ENCODE measurements around the gene RPS6KL1.

Gene RPS6KL1, protein sequence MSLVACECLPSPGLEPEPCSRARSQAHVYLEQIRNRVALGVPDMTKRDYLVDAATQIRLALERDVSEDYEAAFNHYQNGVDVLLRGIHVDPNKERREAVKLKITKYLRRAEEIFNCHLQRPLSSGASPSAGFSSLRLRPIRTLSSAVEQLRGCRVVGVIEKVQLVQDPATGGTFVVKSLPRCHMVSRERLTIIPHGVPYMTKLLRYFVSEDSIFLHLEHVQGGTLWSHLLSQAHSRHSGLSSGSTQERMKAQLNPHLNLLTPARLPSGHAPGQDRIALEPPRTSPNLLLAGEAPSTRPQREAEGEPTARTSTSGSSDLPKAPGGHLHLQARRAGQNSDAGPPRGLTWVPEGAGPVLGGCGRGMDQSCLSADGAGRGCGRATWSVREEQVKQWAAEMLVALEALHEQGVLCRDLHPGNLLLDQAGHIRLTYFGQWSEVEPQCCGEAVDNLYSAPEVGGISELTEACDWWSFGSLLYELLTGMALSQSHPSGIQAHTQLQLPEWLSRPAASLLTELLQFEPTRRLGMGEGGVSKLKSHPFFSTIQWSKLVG

DNA sequence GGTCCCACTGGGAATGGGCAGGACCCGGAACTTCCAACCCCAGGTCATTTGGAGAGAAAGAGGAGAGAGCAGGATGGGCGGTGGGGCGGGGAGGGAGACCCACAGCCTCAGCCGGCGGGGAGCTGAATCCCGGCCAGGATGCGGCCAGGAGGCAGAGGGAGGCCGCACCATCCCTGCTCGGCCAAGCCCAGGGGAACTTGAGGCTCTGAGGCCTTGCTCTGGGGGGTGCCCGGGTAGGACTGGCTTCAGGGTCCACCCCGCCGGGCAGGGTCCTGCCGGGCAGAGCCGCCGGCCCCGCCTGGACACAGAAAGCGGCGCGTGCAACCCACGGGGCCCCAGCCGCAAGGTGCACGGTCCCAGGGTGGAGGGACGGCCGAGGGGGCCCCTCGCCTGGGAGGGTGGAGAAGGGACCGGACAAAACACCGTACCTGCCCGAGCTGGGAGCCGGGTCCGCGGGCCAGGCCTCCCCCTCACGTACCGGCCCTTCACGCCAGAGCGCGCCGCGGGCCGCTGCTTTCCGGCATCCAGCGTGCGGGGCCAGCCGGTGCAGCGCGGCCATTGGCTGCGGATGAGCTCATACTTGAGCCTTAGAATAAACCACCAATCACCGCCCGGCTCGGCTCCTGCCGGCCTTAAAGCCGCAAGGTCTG lies at the start of gene RPS6KL1:
Gene RPS6KL1 (minus strand): TSS at position 509 of the 650 bp plus-strand sequence. CDS start 1,719 bp downstream, outside the sequence.
- DNase-seq, result peak; percentile 78

DNA sequence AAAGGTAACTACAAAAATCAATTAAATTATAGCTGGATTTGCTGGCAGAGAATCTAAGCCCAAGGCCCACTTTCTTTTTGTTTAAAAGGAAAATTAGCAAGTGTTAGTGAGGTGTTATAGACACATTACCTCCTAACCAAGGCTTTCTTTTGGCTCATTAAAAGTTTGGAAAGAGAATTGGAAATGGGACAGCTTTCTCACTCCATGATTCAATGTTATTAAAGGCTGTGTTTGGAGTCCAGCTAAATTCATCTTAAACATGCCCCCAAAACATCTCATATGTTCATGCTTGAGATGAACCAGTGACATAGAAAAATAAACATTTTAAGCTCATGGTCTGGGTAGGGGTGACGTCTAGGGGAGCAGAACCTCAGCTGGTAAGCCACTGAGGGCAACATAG lies 45.8 kb upstream of the RPS6KL1 start:
- DNase-seq, result no peak

DNA sequence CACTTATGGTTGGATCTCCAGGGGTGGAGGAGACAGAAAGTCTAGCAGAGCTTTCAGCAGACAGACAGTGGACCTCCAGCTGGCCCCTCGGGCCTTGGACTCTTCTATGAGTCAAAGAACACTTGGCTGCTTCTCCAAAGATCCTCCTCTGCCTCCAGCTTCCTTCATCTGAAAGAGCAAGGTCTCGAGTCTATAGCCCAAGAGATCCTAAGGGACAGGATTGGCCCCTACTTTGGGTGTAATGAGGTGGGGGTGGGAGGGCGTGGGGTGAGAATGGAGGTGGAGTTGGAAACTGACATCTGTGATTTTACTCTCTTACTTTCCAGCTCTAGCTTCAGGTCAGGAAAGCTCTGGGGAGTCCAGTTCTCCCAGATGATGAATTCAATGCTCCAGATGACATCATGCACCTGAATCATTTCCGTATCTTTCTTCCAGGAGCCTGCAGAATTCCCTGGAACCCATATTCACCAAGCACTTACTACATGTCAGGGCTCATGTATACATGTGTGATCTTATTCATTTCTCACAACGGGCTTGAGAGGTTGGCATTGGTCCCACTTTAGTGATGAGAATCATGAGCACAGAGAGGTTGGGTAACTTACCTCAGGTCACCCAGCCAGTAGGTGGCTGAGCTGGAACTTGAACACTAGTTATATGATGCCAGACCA lies 42.6 kb upstream of the RPS6KL1 start:
- DNase-seq, result no peak

DNA sequence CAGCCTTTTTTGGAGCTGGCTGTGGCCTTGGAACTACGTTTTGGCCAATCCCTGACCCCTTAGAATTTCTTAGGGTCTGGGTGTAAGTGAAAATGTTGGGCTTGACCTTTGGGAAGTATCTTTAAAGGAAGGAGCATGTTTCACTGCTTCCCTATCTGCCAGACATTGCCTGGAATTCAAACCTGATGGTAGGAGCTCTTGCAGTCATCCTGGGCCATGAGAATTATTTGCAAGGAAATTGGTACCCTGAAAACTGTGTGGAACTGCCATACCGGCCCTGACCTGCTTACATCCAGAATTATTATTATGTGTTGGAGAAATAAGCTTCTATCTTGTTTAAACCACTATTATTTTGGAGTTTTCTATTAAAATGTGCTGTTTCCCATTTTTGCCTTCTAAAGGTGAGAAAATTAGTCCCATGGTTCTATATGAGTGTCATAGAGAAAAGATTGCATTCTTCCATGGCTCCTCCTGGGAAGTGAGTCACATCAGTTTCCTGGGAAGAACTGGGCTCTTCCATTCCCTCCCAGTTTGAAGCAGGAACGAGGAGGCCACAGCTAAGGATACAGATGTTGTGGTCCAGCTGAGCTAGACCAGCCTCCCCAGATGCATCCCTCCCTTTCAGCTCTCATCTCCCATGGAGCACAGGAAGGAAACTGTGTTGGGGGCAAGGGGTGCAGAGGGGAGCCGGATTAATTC lies 41.9 kb upstream of the RPS6KL1 start:
- DNase-seq, result no peak

DNA sequence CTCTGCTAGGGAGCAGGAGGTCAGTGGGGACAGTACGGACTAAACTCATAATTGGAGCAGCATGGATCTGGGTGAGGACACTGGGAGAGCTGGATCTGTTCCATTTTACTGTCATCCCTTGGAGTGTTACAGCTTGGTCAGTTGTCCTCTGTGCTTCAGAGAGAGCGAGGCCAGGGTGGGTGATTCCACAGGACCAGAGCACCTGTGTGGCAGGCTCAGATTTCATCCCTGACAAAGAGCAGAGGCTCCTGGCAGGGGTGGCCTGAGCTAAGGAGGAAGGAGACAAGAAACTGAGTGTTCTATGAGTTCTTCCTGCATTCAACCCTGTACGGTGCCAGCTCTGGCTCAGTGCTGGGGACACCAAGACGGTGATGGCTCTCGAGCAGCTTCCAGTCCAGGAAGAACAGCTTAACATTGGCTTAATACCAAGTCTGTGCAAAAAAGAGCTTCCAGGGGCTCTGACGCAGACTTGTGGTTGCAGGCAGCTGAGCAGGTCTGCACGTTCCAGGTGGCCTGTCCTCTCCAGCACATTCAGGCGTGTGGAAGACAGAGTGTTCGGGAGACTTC lies 40.7 kb upstream of the RPS6KL1 start:
- DNase-seq, result no peak

DNA sequence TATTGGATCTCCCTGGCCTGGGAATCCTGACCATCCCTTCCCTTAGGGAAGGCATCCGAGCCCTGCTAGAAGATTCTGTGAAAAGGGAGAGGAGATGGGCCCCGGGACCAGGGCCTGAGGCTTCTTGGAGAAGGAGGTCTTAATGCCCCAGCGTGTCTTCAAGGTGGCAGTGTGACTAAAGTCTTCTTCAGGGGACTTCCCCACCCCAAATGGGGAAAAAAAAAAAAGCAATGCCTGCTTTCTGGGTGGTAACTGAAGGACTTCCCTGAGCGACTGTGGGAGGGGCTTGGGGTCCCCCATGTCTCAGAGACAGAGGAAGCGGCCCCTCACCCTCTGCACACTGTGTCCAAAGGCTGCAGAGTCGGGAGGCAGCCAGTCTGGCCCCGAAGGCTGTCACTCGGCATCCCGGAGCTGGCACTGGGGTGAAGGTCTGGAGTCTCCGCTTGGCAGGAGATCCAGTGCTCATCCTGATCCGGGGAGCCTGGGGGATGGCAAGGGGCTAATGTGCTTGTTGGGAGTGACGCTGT lies 40.2 kb upstream of the RPS6KL1 start:
- no peak for DNase-seq

DNA sequence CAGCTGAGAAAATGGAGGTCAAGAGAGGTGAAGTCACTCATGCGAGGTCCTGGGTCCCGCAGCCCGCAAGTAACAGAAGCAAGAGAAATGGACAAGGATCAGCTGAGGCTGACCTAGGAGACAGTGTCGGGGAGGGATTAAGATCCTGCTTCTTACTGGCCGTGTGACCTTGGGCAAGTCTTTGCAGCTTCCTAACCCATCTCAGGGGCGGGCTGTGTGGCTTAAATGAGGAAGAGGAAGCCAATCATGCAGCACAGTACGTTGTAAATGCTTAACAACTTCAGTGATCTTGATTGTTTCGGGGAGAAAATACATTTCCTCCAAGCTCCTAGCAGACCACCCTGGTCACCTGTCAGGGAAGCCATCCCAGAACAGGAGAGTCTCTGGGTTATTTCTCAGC lies 39.4 kb upstream of the RPS6KL1 start:
- DNase-seq, result no peak

DNA sequence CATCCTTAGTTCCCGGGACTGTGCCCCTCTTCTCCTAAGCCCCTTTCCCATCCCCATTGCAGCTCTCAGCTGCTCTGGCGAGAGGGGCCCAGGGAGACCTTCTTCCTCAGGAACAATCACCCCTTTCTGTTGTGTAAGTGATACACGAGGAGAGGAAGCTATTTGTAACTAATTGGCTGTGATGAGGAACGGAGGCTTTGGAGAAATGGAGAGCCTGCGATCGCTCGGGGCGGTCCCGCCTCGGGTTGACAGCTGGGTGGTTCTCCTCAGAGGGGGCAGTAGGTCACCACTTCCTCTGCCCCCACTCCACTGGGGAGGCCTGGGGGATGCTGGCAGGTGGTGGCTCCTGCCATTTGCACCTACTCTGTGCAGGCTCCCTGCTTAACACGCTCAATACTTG lies 39.0 kb upstream of the RPS6KL1 start:
- DNase-seq, result no peak

DNA sequence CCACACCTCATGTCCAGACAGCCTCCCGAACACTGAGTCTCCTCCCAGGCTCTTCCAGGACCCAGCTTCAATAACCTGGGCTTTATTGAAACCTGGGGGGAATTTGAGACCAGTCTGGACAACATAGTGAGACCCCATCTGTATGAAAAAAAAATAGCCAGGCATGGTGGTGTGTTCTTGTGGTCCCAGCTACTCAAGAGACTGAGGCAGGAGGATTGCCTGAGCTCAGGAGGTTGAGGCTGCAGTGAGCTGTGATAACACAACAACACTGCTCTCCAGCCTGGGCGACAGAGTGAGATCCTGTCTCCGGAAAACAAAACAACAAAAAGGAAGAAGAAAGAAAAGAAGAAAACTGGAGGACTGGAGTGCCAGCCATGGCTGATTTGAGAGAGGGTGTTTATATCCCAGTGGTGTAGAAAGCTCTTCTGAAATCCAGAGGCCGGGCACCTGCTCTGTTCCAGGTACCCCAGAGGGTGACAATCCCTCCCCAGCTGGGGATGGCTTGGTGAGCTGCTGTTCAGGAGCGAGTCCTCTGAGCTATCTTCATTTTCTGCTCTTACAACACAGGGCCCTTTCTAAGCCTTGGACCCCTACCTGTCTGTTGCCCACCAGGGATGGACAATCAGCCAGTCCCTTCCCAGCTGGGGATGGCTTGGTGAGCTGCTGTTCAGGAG lies 38.3 kb upstream of the RPS6KL1 start:
- DNase-seq, result no peak

DNA sequence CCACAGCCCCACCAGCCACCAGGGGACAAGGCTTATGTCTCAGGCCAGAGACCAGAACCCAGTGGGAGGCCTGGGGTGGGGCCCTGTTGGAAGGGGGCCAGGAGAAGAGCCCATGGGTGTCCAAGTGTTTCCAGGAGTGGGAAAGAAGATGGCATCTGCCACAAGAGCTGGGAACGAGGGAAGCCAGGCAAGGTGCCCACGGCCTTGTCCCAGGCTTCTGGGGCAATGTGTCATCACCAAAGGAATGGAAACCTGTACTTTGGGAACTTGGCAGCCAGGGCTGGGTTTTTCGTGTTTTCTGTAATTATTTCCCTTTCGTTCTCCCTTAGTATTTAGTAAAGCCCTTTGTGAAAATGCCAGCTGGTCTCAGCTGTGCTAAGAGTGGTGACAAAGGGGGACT lies 37.7 kb upstream of the RPS6KL1 start:
- no peak for DNase-seq

DNA sequence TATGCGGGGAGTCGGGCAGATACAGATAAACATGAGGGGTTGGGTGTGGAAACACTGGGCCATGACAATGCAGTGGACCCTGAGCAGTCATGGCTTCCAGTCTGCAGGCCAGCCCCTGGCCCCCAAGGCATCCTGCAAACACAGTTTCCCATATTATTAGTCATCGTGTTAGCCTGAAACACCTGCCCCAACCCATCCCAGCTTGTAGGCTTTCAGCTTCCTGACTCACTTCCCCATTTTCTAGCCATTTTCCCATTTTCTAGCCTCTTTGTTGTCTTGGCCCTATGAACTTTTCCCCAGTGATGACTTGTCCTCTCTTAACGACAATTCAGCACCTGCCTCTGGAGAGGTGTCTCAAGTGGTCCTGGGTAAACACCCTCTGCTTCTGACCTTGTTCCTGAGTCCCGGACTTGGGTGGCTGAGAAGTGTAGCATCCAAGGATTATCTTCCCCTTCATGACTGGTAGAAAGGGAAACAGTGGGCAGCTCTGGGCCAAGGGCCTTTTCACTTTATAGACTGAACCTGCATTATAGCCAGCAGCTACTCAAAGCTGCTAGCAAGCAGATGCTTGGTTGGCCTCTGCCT lies 36.6 kb upstream of the RPS6KL1 start:
- no peak for DNase-seq

DNA sequence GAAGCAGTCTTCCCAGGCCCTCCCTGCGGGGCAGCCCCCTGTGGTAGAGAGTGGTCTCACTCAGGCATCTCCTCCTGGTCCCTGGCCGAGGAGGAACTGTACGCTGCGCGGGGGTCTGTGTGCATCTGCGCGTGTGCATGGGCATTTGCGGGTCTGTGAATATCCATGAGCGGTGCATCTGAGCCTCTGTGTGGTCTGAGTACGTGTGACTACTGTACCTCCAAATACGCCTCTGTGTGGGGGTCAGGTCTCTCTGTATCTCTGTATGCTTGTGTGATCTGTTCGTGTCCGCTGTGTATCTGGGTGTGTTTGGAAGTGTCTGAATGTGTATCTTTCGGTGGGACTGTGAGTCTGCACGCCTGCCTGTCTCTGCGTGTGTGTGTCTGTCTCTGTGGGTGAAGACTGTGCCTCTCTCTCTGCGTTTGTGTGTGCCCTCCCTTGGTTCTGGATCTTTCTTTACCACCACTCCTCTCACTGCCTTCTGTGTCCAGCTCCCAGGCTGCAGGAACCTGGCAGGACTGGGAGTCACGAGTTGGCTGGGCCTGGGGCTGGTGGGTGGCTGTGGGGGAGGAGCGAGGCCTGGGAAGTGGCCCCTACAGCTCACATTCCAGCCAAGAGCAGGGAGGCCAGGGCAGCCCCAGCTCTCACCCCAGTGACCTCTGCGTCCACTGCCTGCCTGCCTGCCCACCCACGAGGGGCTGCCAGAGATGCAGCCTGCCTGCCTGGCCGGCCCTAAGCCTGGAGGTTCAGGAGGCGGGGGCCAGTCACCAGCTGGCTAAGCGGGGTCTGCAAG lies 33.4 kb upstream of the RPS6KL1 start:
- no peak for DNase-seq

DNA sequence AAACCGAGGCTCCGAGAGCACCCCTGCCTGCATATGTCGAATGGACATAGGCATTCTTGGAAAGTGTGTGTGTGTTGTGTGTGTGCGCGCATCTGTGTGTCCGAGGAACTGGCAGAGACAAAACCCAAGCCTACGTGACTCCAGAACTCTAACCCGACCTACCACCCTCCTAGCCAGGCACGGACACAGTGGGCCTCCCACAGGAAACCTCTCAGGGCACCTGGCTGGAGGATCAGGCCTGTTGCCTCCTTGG lies 32.9 kb upstream of the RPS6KL1 start:
- DNase-seq, result no peak

DNA sequence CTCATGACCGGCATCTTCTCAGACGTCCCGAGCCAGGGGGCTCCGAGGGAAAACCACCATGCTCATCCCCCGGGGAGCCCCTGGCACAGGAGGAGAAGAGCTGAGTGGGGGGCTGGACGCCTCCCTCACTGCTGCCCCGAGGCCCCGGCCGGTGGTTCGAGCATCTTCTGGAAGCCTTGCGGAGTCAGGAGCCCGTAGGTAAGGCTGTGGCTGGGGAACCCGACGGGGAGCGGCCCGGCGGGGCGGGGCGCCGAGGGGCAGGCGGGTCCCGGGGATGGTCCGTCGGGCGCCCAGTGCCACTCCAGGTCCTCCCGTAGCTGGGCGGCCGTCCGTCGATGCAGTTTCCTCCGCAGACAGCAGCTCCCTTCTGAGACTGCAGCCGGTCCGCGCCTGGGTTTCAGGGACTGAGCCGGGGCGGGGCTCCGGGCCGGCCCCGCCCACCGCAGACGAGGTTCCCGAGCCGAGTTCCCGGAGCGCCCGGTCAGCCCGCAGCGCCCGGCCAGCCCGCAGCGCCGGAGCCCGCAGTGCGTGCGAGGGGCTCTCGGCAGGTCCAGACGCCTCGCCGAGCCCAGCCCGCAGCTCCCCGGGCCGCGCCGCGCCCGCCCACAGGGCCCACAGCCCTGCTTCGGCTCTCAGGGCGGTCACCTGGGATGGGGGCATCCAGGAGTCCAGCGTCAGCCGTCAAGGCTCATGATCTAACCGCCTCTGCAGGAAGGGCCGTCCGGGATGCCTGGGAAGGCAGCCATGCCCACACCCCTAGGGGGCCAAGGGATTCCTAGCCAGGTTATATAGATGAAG lies 32.4 kb upstream of the RPS6KL1 start, which contains the start of gene PGF:
Gene PGF (minus strand): TSS at position 369 of the 798 bp plus-strand sequence. CDS start 355 bp downstream, at position 14.
- peak; percentile 27 for DNase-seq

DNA sequence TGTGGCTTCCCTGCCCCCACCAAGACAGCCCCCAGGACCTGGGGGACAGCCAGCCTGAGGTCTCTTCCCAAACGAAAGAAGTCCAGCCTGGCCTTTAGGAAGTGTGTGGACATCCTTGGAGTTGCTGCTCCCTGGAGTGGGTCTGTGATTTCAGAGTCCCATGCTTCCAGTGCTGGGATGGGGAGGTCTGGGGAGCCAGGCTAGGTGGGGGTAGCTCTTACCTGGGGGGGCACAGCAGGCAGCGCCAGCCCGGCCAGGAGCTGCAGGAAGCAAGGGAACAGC lies 31.8 kb upstream of the RPS6KL1 start:
- DNase-seq, result no peak

DNA sequence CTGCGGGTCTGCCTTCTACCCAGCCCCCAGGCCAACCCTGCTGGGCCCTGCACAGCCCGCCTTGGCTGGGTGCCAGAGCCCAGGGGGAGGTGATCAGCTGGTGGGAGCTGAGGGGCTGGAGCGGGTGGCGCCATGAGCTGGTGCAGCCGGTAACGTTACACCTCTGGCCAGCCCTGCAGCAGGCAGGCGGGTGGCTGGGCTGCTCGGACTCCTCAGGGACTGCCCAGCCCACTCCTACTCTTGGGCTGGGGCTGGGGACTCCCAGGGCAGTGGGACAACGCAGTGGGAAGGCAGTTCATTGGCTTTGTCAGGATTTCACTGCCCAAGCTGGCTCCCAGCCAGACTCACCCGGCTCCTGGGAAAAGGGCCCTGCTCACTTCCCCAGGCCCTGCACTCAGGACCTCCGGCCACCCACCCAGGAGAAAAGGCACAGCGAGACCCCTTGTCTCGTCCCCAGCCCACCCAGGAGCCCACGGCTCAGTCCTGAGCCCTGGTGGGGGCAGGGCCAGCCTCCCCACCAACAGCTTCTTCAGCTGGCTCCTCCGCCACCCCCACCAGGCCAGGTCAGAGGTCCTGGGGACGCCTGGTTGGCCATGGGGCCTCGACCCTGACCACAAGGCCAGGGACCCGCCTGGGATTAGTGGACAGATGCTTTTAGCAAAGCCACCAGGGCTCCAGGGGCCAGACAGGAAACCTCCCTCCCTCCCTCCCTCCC lies 31.3 kb upstream of the RPS6KL1 start:
- no peak for DNase-seq

DNA sequence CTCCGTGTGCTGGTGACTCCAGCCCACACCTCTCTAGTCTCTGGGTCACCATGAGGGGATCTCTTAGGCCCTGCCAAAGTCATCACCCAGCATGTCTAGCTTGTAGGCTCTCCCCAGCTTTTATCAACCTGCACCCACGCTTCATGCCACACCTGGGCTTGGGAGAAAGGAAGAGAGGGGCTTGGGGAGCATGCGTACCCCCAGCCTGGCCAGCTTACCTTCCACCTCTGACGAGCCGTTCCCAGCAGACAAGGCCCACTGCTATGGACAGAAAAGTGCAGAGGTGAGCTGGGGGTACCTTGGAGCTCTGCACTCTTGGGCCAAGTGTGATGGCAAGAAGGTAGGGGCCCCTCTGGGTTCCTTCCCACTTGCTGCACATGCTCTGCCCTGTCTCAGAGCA lies 30.6 kb upstream of the RPS6KL1 start:
- no peak for DNase-seq

DNA sequence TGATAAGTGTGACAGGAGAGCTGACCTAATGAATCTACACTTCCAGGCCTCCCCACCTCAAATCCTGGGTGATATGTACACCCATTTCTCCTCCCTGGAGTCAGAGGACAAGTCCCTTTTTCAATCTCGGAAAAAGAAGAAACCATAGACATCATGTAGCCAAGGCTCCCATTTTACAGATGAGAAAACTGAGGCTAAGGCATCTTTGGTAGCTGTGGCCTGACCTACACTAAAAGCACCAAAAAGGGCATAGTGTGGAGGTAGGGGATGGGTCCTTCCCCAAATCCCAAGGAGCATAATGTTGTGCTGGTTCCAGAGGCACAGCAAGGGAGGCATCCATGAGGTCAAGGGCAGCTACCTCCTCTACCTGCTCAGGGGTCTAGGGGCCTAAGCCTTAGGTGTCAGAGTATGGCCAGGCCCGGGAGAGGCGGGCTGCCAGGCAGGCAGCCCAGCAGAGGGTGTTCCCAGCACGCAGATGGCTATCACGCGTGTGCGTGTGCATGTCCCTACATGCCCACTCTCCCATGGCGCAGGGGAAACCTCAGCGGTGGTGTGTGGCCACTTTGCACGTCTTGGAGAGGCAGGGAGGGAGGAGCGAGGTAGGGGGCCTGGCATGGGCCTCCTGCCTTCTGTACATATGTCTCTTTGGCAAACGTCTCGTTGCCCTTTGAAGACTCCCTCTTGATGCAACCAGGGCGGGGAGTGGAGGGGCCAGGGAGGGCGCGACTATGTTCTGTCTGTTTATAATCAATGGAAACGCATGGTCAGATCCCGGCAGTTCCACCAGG lies 29.8 kb upstream of the RPS6KL1 start:
- DNase-seq, result no peak
